Measurements from ENCODE around the gene HID1. TPM values are rescaled to one million over a fixed set of nuclear protein-coding genes. Genes with fewer than 3 reads are reported as not detected.

HID1 gene
- total RNA-seq, 1 experiment from 2014 or later: 12.7 TPM

DNA sequence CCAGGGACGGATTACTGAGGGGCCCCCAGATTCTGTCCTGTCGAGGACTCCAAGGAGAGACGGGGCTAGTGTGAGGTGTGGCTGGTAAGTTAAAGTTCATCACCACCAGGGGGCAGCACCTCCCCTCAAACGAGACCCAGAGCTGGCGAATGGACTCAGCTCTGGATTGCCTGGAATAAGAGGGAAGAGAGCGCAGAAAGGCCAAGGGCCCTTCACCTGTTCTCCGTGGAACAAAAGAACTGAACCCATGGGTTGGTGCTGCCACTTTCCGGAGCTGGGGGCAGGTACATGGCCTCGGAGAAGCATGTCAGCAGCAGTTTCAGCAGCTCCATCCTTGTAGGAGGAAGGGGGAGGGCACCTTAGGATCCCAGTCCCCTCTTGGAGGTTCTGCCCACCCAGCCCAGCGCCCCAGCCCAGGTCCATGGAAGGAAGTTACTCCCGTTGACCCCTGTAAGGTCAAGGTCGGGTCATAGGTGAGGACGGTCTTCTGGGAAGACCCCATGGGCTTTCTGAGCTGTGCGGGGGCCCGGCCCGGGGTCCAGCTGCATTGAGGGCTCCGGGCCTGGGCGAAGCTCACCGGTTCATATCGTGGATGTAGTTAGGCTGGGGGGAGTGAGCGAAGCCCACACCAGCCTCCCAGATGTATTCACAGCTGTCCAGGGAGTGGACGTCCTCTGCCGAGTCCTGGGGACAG is 10.8 kb downstream of the HID1 start:
- H2BK15ac ChIP-seq (ENCODE audit: low read depth, low read length): no peak overlapping the region
- no peak overlapping the region for H3K56ac ChIP-seq (ENCODE audit: insufficient read length, low read depth, low read length)
- Mint-ChIP-seq H3K4me1 (peaks cover 6 to 11% of the 10 kb centered on the region in 2 experiments), H3K27ac (no peak overlapping the region), H3K27me3 (ENCODE audit: low read depth) (peaks cover 30% of the 10 kb centered on the region), H3K4me3 (peak overlapping the region in 1 of 2 experiments; percentile 50; a peak in 3 of 5 replicates), H3K36me3 (ENCODE audit: insufficient read depth in 1 of 3, low read depth in 3 of 3) (peaks cover 0 to 2% (median 0%) of the 10 kb centered on the region in 3 experiments; a peak in 2 of 7 replicates), H3K9me3 (peaks cover 0 to 2% of the 10 kb centered on the region in 2 experiments; a peak in 1 of 5 replicates)
- no peak overlapping the region; the same call in 1 of the 2 replicates for H3K14ac ChIP-seq (ENCODE audit: insufficient read depth, low read length)
- no peak overlapping the region for H3K27ac ChIP-seq (ENCODE audit: insufficient read length, low read depth, low read length)
- no peak overlapping the region for H2AFZ ChIP-seq (ENCODE audit: low read length)
- H3T11ph ChIP-seq (ENCODE audit: low read length): no peak overlapping the region
- H3K4ac ChIP-seq (ENCODE audit: low read depth, low read length): no peak overlapping the region
- H3K9me3 ChIP-seq (ENCODE audit: control insufficient read depth, low read depth, low read length): no peaks in the 10 kb centered on the region
- WGBS (ENCODE audit: extremely low coverage, insufficient read length, low lambda C conversion rate): no CpG with 5 or more reads among the region's 23 CpGs
- peaks cover 3% of the 10 kb centered on the region for H4K20me1 ChIP-seq (ENCODE audit: control insufficient read depth, insufficient read depth, insufficient read length)
- no peak overlapping the region for H2AK5ac ChIP-seq (ENCODE audit: insufficient read length, low read length)
- no peaks in the 10 kb centered on the region for H3K79me1 ChIP-seq (ENCODE audit: insufficient read depth, low read depth, low read length, poor library complexity, severe bottlenecking)
- H2BK12ac ChIP-seq (ENCODE audit: insufficient read length, low read depth, low read length): no peak overlapping the region
- H4K8ac ChIP-seq (replicated peaks; ENCODE audit: insufficient read length, low read depth, low read length): no peak overlapping the region
- no peak overlapping the region for H2BK20ac ChIP-seq (ENCODE audit: low read depth, low read length, poor library complexity, severe bottlenecking)
- H3K23ac ChIP-seq (ENCODE audit: insufficient read length, low read depth, low read length): no peak overlapping the region
- TF ChIP-seq, protein P1, sequence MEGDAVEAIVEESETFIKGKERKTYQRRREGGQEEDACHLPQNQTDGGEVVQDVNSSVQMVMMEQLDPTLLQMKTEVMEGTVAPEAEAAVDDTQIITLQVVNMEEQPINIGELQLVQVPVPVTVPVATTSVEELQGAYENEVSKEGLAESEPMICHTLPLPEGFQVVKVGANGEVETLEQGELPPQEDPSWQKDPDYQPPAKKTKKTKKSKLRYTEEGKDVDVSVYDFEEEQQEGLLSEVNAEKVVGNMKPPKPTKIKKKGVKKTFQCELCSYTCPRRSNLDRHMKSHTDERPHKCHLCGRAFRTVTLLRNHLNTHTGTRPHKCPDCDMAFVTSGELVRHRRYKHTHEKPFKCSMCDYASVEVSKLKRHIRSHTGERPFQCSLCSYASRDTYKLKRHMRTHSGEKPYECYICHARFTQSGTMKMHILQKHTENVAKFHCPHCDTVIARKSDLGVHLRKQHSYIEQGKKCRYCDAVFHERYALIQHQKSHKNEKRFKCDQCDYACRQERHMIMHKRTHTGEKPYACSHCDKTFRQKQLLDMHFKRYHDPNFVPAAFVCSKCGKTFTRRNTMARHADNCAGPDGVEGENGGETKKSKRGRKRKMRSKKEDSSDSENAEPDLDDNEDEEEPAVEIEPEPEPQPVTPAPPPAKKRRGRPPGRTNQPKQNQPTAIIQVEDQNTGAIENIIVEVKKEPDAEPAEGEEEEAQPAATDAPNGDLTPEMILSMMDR (conservative IDR thresholded peaks at IDR 0.05): peak; percentile 85
- H3K27me3 ChIP-seq (ENCODE audit: insufficient read depth, low read length): no peaks in the 10 kb centered on the region
- DNase-seq: peak; percentile 95
- H3K9ac ChIP-seq (ENCODE audit: extremely low read depth, insufficient read length, low read length): no peak overlapping the region
- no peak overlapping the region for H3K18ac ChIP-seq (ENCODE audit: insufficient read length, low read depth, low read length)
- no peak overlapping the region for H4K5ac ChIP-seq (ENCODE audit: insufficient read length, low read depth, low read length)
- H3K4me2 ChIP-seq (ENCODE audit: insufficient read depth, insufficient read length, low read length): no peak overlapping the region
- H3K4me1 ChIP-seq (ENCODE audit: insufficient read depth, low read length): no peaks in the 10 kb centered on the region
- no peak overlapping the region for H4K91ac ChIP-seq (ENCODE audit: insufficient read length, low read depth, low read length)
- no peaks in the 10 kb centered on the region for H3K23me2 ChIP-seq (ENCODE audit: insufficient read length, low read depth, low read length, poor library complexity, severe bottlenecking)
- H2BK5ac ChIP-seq (ENCODE audit: insufficient read length, low read length): no peak overlapping the region
- no peak overlapping the region for H2BK120ac ChIP-seq (ENCODE audit: low read depth, low read length, poor library complexity, severe bottlenecking)
- no peaks in the 10 kb centered on the region for H3K79me2 ChIP-seq (ENCODE audit: insufficient read depth, low read length)

Measured in H9 (cell line).